Measurements from ENCODE around the gene TRAPPC12. TPM values are rescaled to one million over a fixed set of nuclear protein-coding genes. Genes with fewer than 3 reads are reported as not detected.

Gene TRAPPC12
- total RNA-seq, 1 experiment from 2014 or later = 86.2 TPM

DNA sequence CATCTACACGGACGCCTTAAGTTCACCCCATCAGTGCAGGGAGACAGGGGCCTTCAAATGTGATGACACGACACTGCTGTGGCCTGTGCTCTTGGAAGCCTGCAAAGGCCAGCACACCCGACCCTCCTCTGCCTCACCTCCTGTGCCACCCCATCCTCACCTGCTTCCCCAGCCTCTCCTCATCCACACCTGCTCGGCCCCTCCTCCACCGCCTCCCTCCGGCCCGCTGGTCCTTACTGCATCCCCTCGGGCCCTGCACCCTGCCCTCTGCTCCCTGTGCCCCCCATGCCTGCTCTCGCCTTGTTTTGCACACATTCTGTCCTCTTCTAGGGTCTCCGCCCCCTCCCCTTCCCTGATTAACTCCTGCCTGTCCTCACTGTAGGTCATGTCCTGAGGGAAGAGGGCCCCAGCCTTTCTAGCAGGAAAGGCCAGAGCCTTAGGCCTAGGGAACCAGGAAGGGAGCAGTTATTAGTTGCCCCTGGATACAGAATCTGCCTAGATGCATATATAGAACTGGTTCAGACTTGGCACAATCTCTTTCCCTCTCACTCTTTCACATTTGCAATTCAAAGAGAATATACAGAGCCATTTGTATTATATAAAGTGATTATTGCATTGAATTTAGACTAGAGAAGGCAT, 39.4 kb downstream of the TRAPPC12 start:
- Histone ChIP-seq H4K20me1 (ENCODE audit: low read length) (no peaks in the 10 kb centered on the region), H3K79me2 (ENCODE audit: low read length) (no peaks in the 10 kb centered on the region), H2AFZ (ENCODE audit: low read length) (no peak overlapping the region), H3K9me2 (replicated peaks; ENCODE audit: low read length) (no peaks in the 10 kb centered on the region), H3F3A (ENCODE audit: low read length, unreplicated experiment) (no peaks in the 10 kb centered on the region), H3K9me3 (ENCODE audit: low read length) (no peaks in the 10 kb centered on the region), H3K27me3 (ENCODE audit: low read length) (no peaks in the 10 kb centered on the region), H3K9ac (ENCODE audit: low read length) (no peak overlapping the region), H3K4me2 (ENCODE audit: low read length) (no peak overlapping the region), H3K36me3 (ENCODE audit: low read depth, low read length) (peaks cover 16% of the 10 kb centered on the region), H3K4me3 (ENCODE audit: low read length) (no peak overlapping the region), H3K27ac (ENCODE audit: low read length) (no peak overlapping the region), H3K4me1 (ENCODE audit: insufficient read depth, low read length) (no peaks in the 10 kb centered on the region)
- BruUV-seq (replicated peaks) = no TSS peak
- TF ChIP-seq EZH2 (IDR thresholded peaks at IDR 0.05; ENCODE audit: low read length, unreplicated experiment) (no peak), EZH2phosphoT487 (IDR thresholded peaks at IDR 0.05; ENCODE audit: borderline replicate concordance, low read length) (no peak)
- TF ChIP-seq, protein P1, sequence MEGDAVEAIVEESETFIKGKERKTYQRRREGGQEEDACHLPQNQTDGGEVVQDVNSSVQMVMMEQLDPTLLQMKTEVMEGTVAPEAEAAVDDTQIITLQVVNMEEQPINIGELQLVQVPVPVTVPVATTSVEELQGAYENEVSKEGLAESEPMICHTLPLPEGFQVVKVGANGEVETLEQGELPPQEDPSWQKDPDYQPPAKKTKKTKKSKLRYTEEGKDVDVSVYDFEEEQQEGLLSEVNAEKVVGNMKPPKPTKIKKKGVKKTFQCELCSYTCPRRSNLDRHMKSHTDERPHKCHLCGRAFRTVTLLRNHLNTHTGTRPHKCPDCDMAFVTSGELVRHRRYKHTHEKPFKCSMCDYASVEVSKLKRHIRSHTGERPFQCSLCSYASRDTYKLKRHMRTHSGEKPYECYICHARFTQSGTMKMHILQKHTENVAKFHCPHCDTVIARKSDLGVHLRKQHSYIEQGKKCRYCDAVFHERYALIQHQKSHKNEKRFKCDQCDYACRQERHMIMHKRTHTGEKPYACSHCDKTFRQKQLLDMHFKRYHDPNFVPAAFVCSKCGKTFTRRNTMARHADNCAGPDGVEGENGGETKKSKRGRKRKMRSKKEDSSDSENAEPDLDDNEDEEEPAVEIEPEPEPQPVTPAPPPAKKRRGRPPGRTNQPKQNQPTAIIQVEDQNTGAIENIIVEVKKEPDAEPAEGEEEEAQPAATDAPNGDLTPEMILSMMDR (conservative IDR thresholded peaks at IDR 0.05; ENCODE audit: low read depth, low read length) = no peak
- DNase-seq (no peak), ATAC-seq (no peak)
- ChIA-PET CTCF (no interaction called here), POLR2A (ENCODE audit: unreplicated experiment) (no interaction called here)
- intact Hi-C loops (cut with micrococcal nuclease) = no loop called here

GRCh38 chr2:3420076-3420768, 40.7 kb downstream of the TRAPPC12 start:
- Histone ChIP-seq H3K27me3 (ENCODE audit: low read length) (no peaks in the 10 kb centered on the region), H3K9me3 (ENCODE audit: low read length) (no peaks in the 10 kb centered on the region), H3K4me2 (ENCODE audit: low read length) (no peak overlapping the region), H3K36me3 (ENCODE audit: low read depth, low read length) (peaks cover 30% of the 10 kb centered on the region), H3K27ac (ENCODE audit: low read length) (no peak overlapping the region), H3K4me1 (ENCODE audit: insufficient read depth, low read length) (no peaks in the 10 kb centered on the region), H3F3A (ENCODE audit: low read length, unreplicated experiment) (no peaks in the 10 kb centered on the region), H3K9me2 (replicated peaks; ENCODE audit: low read length) (no peaks in the 10 kb centered on the region), H4K20me1 (ENCODE audit: low read length) (no peaks in the 10 kb centered on the region), H3K4me3 (ENCODE audit: low read length) (no peak overlapping the region), H3K9ac (ENCODE audit: low read length) (no peak overlapping the region), H2AFZ (ENCODE audit: low read length) (no peak overlapping the region), H3K79me2 (ENCODE audit: low read length) (no peaks in the 10 kb centered on the region)
- intact Hi-C loops (cut with micrococcal nuclease) = no loop called here
- POLR2A ChIA-PET (ENCODE audit: unreplicated experiment) = no interaction called here
- TF ChIP-seq EZH2phosphoT487 (IDR thresholded peaks at IDR 0.05; ENCODE audit: borderline replicate concordance, low read length) (no peak), EZH2 (IDR thresholded peaks at IDR 0.05; ENCODE audit: low read length, unreplicated experiment) (no peak)
- TF ChIP-seq, protein P1 (conservative IDR thresholded peaks at IDR 0.05; ENCODE audit: low read depth, low read length) = no peak
- DNase-seq = no peak
- ATAC-seq = no peak
- CTCF ChIA-PET = no interaction called here
- no TSS peak for BruUV-seq (replicated peaks)

GRCh38 chr2:3420769-3421397, 41.4 kb downstream of the TRAPPC12 start:
- Histone ChIP-seq H3F3A (ENCODE audit: low read length, unreplicated experiment) (no peaks in the 10 kb centered on the region), H3K79me2 (ENCODE audit: low read length) (no peaks in the 10 kb centered on the region), H4K20me1 (ENCODE audit: low read length) (no peaks in the 10 kb centered on the region), H3K27me3 (ENCODE audit: low read length) (no peaks in the 10 kb centered on the region), H3K4me2 (ENCODE audit: low read length) (no peak overlapping the region), H3K4me1 (ENCODE audit: insufficient read depth, low read length) (no peaks in the 10 kb centered on the region), H3K9ac (ENCODE audit: low read length) (no peak overlapping the region), H3K27ac (ENCODE audit: low read length) (no peak overlapping the region), H3K36me3 (ENCODE audit: low read depth, low read length) (peaks cover 35% of the 10 kb centered on the region), H3K4me3 (ENCODE audit: low read length) (no peak overlapping the region), H2AFZ (ENCODE audit: low read length) (no peak overlapping the region), H3K9me2 (replicated peaks; ENCODE audit: low read length) (no peaks in the 10 kb centered on the region), H3K9me3 (ENCODE audit: low read length) (no peaks in the 10 kb centered on the region)
- POLR2A ChIA-PET (ENCODE audit: unreplicated experiment) = no interaction called here
- no TSS peak for BruUV-seq (replicated peaks)
- CTCF ChIA-PET = no interaction called here
- no peak for DNase-seq
- TF ChIP-seq EZH2 (IDR thresholded peaks at IDR 0.05; ENCODE audit: low read length, unreplicated experiment) (no peak), EZH2phosphoT487 (IDR thresholded peaks at IDR 0.05; ENCODE audit: borderline replicate concordance, low read length) (no peak)
- TF ChIP-seq, protein P1 (conservative IDR thresholded peaks at IDR 0.05; ENCODE audit: low read depth, low read length) = no peak
- no peak for ATAC-seq
- intact Hi-C loops (cut with micrococcal nuclease) = no loop called here

All from PC-3 (cell line).